HCT116 (cell line): ENCODE measurements around the gene LIPK. TPM values are rescaled to one million over a fixed set of nuclear protein-coding genes. Genes with fewer than 3 reads are reported as not detected.
"Not testable (repeated sequence)": the region's sequence is repeated elsewhere in the genome, so short reads cannot be mapped to it uniquely, and the experiment has no call there.

Experiments used
- ATAC-seq: fragments of 200-7000 bp; cut with Tn5 transposase; 2 replicates; pipeline ENCODE4 v1.9.1; 2020; ENCODE audit warnings: mild to moderate bottlenecking, moderate library complexity
- BruUV-seq: library from RNA; stranded (reverse); fragments of 400-500 nt; replicated peaks from 2 replicates; lab custom pipeline; 2021; lab: Mats Ljungman, UMichigan
- CTCF ChIA-PET: fragments of 300-600 bp; sonication (Branson Sonifier 250); formaldehyde crosslinking; loops from one replicate; lab custom pipeline; 2021; ENCODE audit warnings: antibody characterized with exemption; lab: Charles Lee
- POLR2A ChIA-PET: fragments of 300-600, 350-600 bp; sonication (Branson Sonifier 250); formaldehyde crosslinking; loops from one replicate; lab custom pipeline; 2021; ENCODE audit warnings: antibody characterized with exemption; lab: Charles Lee
- RAD21 ChIA-PET, 2 experiments: fragments of 300-600 bp; sonication (Branson Sonifier 250); formaldehyde crosslinking; loops; one replicate each; lab custom pipeline; 2023; ENCODE audit warnings: low total read pairs in 2 of 2; ENCODE audit not compliant: uncharacterized antibody in 2 of 2, unreplicated experiment in 2 of 2, low non-redundant PET in 1 of 2; lab: Charles Lee
- DNase-seq: peaks from one replicate; pipeline ENCODE4 v3.0.0-alpha.2; 2010; ENCODE audit warnings: low read depth, low spot score
- H2AFZ ChIP-seq: fragments of 200-600 bp; shearing (Covaris generic), sonication (generic); 2 replicates; pipeline ENCODE4 v1.6.1; 2017; ENCODE audit warnings: low read depth, mixed run types, mixed read lengths, antibody characterized with exemption, low read length; ENCODE audit not compliant: poor library complexity, severe bottlenecking
- H3K27ac ChIP-seq: 2 replicates; pipeline ENCODE4 v1.5.1; 2012; ENCODE audit warnings: low read depth, low read length
- H3K27me3 ChIP-seq: fragments of 200-600 bp; sonication (generic); 2 replicates; pipeline ENCODE4 v1.6.1; 2016; ENCODE audit warnings: mixed run types, low read length, mixed read lengths; ENCODE audit not compliant: insufficient read depth
- H3K36me3 ChIP-seq, 2 experiments: fragments of 200-500 bp in 1 of 2; fragments of 200-600 bp in 1 of 2; sonication (Bioruptor generic) in 1 of 2; sonication (generic) in 1 of 2; 2 replicates each; pipeline versions ENCODE4 v1.5.1 to v1.6.1; 2014 to 2016; ENCODE audit warnings: low read length in 2 of 2, inconsistent platforms in 1 of 2, mixed read lengths in 1 of 2, mixed run types in 1 of 2; ENCODE audit not compliant: insufficient read depth in 2 of 2, control insufficient read depth in 1 of 2
- H3K4me1 ChIP-seq, 2 experiments: fragments of 200-600 bp in 1 of 2; sonication (generic) in 1 of 2; 2 replicates each; pipeline versions ENCODE4 v1.5.1 to v1.6.1; 2012 to 2017; ENCODE audit warnings: low read length in 2 of 2, inconsistent platforms in 1 of 2, mild to moderate bottlenecking in 1 of 2, mixed read lengths in 1 of 2, mixed run types in 1 of 2, moderate library complexity in 1 of 2; ENCODE audit not compliant: insufficient read depth in 2 of 2, control insufficient read depth in 1 of 2
- H3K4me2 ChIP-seq: fragments of 200-600 bp; sonication (generic); 2 replicates; pipeline ENCODE4 v1.6.1; 2017; ENCODE audit warnings: mixed run types, low read length, mixed read lengths
- H3K4me3 ChIP-seq, 2 experiments: fragments of 200-600 bp in 1 of 2; sonication (generic) in 1 of 2; replicated peaks in 1 of 2; 2 replicates each; pipeline ENCODE4 v1.5.1; 2011 to 2016; ENCODE audit warnings: low read length in 2 of 2, control low read depth in 1 of 2, low read depth in 1 of 2, mild to moderate bottlenecking in 1 of 2, mixed read lengths in 1 of 2, mixed run types in 1 of 2
- H3K79me2 ChIP-seq: fragments of 200-600 bp; sonication (generic); 2 replicates; pipeline ENCODE4 v1.6.1; 2017; ENCODE audit warnings: mild to moderate bottlenecking, mixed run types, low read length, moderate library complexity, mixed read lengths; ENCODE audit not compliant: insufficient read depth
- H3K9ac ChIP-seq: fragments of 200-600 bp; sonication (generic); 2 replicates; pipeline ENCODE4 v1.6.1; 2016; ENCODE audit warnings: low read length, mixed read lengths
- H3K9me2 ChIP-seq: fragments of 200-600 bp; sonication (generic), shearing (Covaris generic); 2 replicates; pipeline ENCODE4 v1.6.1; 2017; ENCODE audit warnings: mixed run types, mild to moderate bottlenecking, moderate library complexity; ENCODE audit not compliant: insufficient read depth
- H3K9me3 ChIP-seq, 2 experiments: fragments of 200-500 bp in 1 of 2; fragments of 200-600 bp in 1 of 2; sonication (Bioruptor generic) in 1 of 2; sonication (generic) in 1 of 2; 2 replicates each; pipeline ENCODE4 v1.6.1; 2014 to 2017; ENCODE audit warnings: low read length in 2 of 2, mixed read lengths in 2 of 2, inconsistent platforms in 1 of 2, low read depth in 1 of 2, mild to moderate bottlenecking in 1 of 2, mixed run types in 1 of 2, moderate library complexity in 1 of 2; ENCODE audit not compliant: control insufficient read depth in 1 of 2, insufficient read depth in 1 of 2
- H4K20me1 ChIP-seq: fragments of 200-600 bp; sonication (generic), shearing (Covaris generic); 2 replicates; pipeline ENCODE4 v1.6.1; 2017; ENCODE audit warnings: mixed run types, mild to moderate bottlenecking, moderate library complexity; ENCODE audit not compliant: insufficient read depth
- ATF3 ChIP-seq: IDR thresholded peaks from 2 replicates; pipeline ENCODE4 v1.6.1; 2012
- CBX3 ChIP-seq: IDR thresholded peaks from 2 replicates; pipeline ENCODE4 v1.6.1; 2012; ENCODE audit warnings: low read depth
- CEBPB ChIP-seq: IDR thresholded peaks from 2 replicates; pipeline ENCODE4 v1.6.1; 2012; ENCODE audit warnings: low read depth
- FOSL1 ChIP-seq: IDR thresholded peaks from 2 replicates; pipeline ENCODE4 v1.6.1; 2012; ENCODE audit warnings: low read depth
- JUND ChIP-seq: IDR thresholded peaks from 2 replicates; pipeline ENCODE4 v1.6.1; 2012
- MAX ChIP-seq: IDR thresholded peaks from 2 replicates; pipeline ENCODE4 v1.6.1; 2012
- POLR2AphosphoS5 ChIP-seq: IDR thresholded peaks from 2 replicates; pipeline ENCODE4 v1.6.1; 2011; ENCODE audit warnings: mild to moderate bottlenecking, low read depth, low read length, moderate library complexity
- RAD21 ChIP-seq: IDR thresholded peaks from 2 replicates; pipeline ENCODE4 v1.6.1; 2012; ENCODE audit warnings: low read depth, mild to moderate bottlenecking
- REST ChIP-seq: IDR thresholded peaks from 2 replicates; pipeline ENCODE4 v1.6.1; 2012; ENCODE audit warnings: low read depth
- SIN3A ChIP-seq: IDR thresholded peaks from 2 replicates; pipeline ENCODE4 v1.6.1; 2012; ENCODE audit warnings: low read depth
- SP1 ChIP-seq: IDR thresholded peaks from 2 replicates; pipeline ENCODE4 v1.6.1; 2012; ENCODE audit warnings: low read depth
- TCF7L2 ChIP-seq: IDR thresholded peaks from 2 replicates; pipeline ENCODE4 v1.7.0; 2011; ENCODE audit warnings: borderline replicate concordance, inconsistent platforms; ENCODE audit not compliant: insufficient read depth, insufficient read length; ENCODE audit errors: extremely low read depth
- ZBTB33 ChIP-seq: IDR thresholded peaks from 2 replicates; pipeline ENCODE4 v1.6.1; 2011; ENCODE audit warnings: mild to moderate bottlenecking, low read length, moderate library complexity; ENCODE audit not compliant: insufficient replicate concordance; ENCODE audit errors: extremely low read depth
- ZFX ChIP-seq: fragments of 450-650 bp; IDR thresholded peaks from 2 replicates; pipeline ENCODE4 v1.6.1; 2017
- intact Hi-C: fragments of 100-400 bp; cut with micrococcal nuclease; formaldehyde crosslinking; loops from 2 replicates; pipeline ENCODE4 v1.10.0; 2022
- total RNA-seq: library from RNA; stranded (reverse); gene quantifications from one replicate; pipeline ENCODE4 v1.2.1, GENCODE V29; 2021; ENCODE audit not compliant: unreplicated experiment

Gene LIPK
- total RNA-seq, 1 experiment from 2014 or later: not detected

GRCh38 chr10:88661577-88661976 lies 44.5 kb upstream of the LIPK start:
- H3K9me2 ChIP-seq: no peaks in the 10 kb centered on the region
- intact Hi-C loops: no loop called here
- H3K36me3 ChIP-seq: no peaks in the 10 kb centered on the region
- H3K9me3 ChIP-seq: no peaks in the 10 kb centered on the region
- ChIA-PET RAD21 (no interaction called here), CTCF (interaction anchor here (1.4 kb wide), 1 partner anchor 96 kb away, joined by 3 read pairs; no protein-coding TSS in a partner anchor), POLR2A (no interaction called here)
- H4K20me1 ChIP-seq: no peaks in the 10 kb centered on the region
- ATAC-seq (no peak), DNase-seq (no peak)
- TF ChIP-seq SP1 (no peak), REST (no peak), CEBPB (no peak), JUND (no peak), RAD21 (no peak), ATF3 (no peak), CBX3 (no peak), SIN3A (no peak), POLR2AphosphoS5 (no peak), MAX (no peak), ZFX (no peak), FOSL1 (no peak), TCF7L2 (no peak), ZBTB33 (no peak)
- H3K9ac ChIP-seq: no peak overlapping the region
- BruUV-seq: no TSS peak
- H3K79me2 ChIP-seq: no peaks in the 10 kb centered on the region
- H3K27ac ChIP-seq: no peak overlapping the region
- peaks cover 0 to 3% of the 10 kb centered on the region in 2 experiments; a peak in 1 of 4 replicates for H3K4me1 ChIP-seq
- H3K4me3 ChIP-seq: no peak overlapping the region
- no peaks in the 10 kb centered on the region for H3K27me3 ChIP-seq
- H2AFZ ChIP-seq: no peak overlapping the region
- H3K4me2 ChIP-seq: no peak overlapping the region

- ATAC-seq, BruUV-seq: not testable (repeated sequence)
Measured at GRCh38 chr10:88663153-88663552, 42.9 kb upstream of the LIPK start.

More at GRCh38 chr10:88663153-88663552, 42.9 kb upstream of the LIPK start:
- intact Hi-C loops, H3K79me2 ChIP-seq, H3K4me3 ChIP-seq, H3K9me3 ChIP-seq, H3K36me3 ChIP-seq, CTCF ChIA-PET, H2AFZ ChIP-seq, H3K9ac ChIP-seq, H3K9me2 ChIP-seq, H3K27me3 ChIP-seq, H3K4me2 ChIP-seq, DNase-seq, H3K27ac ChIP-seq, RAD21 ChIA-PET, H3K4me1 ChIP-seq, POLR2A ChIA-PET, H4K20me1 ChIP-seq: not testable (repeated sequence)
